HEK293 (cell line): ENCODE results near the gene SH3BP5L.
"Not testable (repeated sequence)": the region's sequence is repeated elsewhere in the genome, so short reads cannot be mapped to it uniquely, and the experiment has no call there.

Source experiments
- CTCF ChIA-PET: fragments of 350-600 bp; formaldehyde crosslinking; extraction: SDS; loops from one replicate; lab custom pipeline; 2021; ENCODE audit warnings: antibody characterized with exemption; lab: Yijun Ruan, JAX
- POLR2A ChIA-PET: fragments of 300-600 bp; formaldehyde crosslinking; extraction: SDS; loops from one replicate; lab custom pipeline; 2020; ENCODE audit warnings: antibody characterized with exemption, inconsistent platforms; lab: Yijun Ruan, JAX
- H3K27ac ChIP-seq: fragments of 200-500 bp; sonication (Bioruptor generic); 2 replicates; pipeline ENCODE4 v1.5.1; 2014; ENCODE audit warnings: low read depth, low read length, control low read depth, inconsistent platforms; ENCODE audit errors: extremely low read depth
- H3K36me3 ChIP-seq, 2 experiments: fragments of 200-500 bp in 1 of 2; sonication (Bioruptor generic) in 1 of 2; 1 replicate in 1 of 2; 2 replicates in 1 of 2; pipeline ENCODE4 v1.5.1; 2014 to 2017; ENCODE audit warnings: inconsistent platforms in 2 of 2, low read length in 2 of 2; ENCODE audit not compliant: control insufficient read depth in 2 of 2, insufficient read depth in 1 of 2
- H3K4me1 ChIP-seq: fragments of 200-500 bp; sonication (Bioruptor generic); 2 replicates; pipeline ENCODE4 v1.5.1; 2014; ENCODE audit warnings: mild to moderate bottlenecking, low read length, inconsistent platforms; ENCODE audit not compliant: control insufficient read depth, insufficient read depth
- H3K4me3 ChIP-seq: 2 replicates; pipeline ENCODE4 v1.5.1; 2011; ENCODE audit warnings: low read depth, mild to moderate bottlenecking, control low read depth, low read length, moderate library complexity
- H3K9me3 ChIP-seq: fragments of 200-500 bp; sonication (Bioruptor generic); 2 replicates; pipeline ENCODE4 v1.5.1; 2014; ENCODE audit warnings: low read depth, low read length, inconsistent platforms; ENCODE audit not compliant: control insufficient read depth, insufficient read depth
- ATF2 ChIP-seq: fragments of 450-650 bp; formaldehyde crosslinking; IDR thresholded peaks from 2 replicates; pipeline ENCODE4 v1.5.1; 2016; ENCODE audit warnings: missing biosample characterization, missing genetic modification characterization, low read depth
- BCL11A ChIP-seq: fragments of 450-650 bp; formaldehyde crosslinking; IDR thresholded peaks from 2 replicates; pipeline ENCODE4 v1.5.1; 2016; ENCODE audit warnings: low read depth, missing biosample characterization, missing genetic modification characterization
- GLIS2 ChIP-seq: fragments of 450-650 bp; formaldehyde crosslinking; IDR thresholded peaks from 2 replicates; pipeline ENCODE4 v1.5.1; 2016; ENCODE audit warnings: missing biosample characterization, missing genetic modification characterization
- HIC1 ChIP-seq: fragments of 450-650 bp; formaldehyde crosslinking; IDR thresholded peaks from 2 replicates; pipeline ENCODE4 v1.5.1; 2016; ENCODE audit warnings: missing biosample characterization, missing genetic modification characterization
- HOXA7 ChIP-seq: sonication (generic); formaldehyde crosslinking; IDR thresholded peaks from 2 replicates; pipeline ENCODE4 v1.8.1; 2022; ENCODE audit warnings: missing genetic modification reagents, borderline replicate concordance
- HOXC10 ChIP-seq: sonication (generic); formaldehyde crosslinking; IDR thresholded peaks from 2 replicates; pipeline ENCODE4 v1.8.1; 2023; ENCODE audit warnings: mild to moderate bottlenecking, missing genetic modification reagents
- OSR2 ChIP-seq: fragments of 450-650 bp; formaldehyde crosslinking; IDR thresholded peaks from 2 replicates; pipeline ENCODE4 v1.5.1; 2016; ENCODE audit warnings: missing biosample characterization, missing genetic modification characterization
- SCRT2 ChIP-seq: fragments of 450-650 bp; formaldehyde crosslinking; IDR thresholded peaks from 2 replicates; pipeline ENCODE4 v1.5.1; 2016; ENCODE audit warnings: missing biosample characterization, missing genetic modification characterization
- ZBTB20 ChIP-seq: fragments of 450-650 bp; formaldehyde crosslinking; IDR thresholded peaks from 2 replicates; pipeline ENCODE4 v1.5.1; 2016; ENCODE audit warnings: missing biosample characterization, missing genetic modification characterization
- ZNF138 ChIP-seq: fragments of 450-650 bp; formaldehyde crosslinking; IDR thresholded peaks from 2 replicates; pipeline ENCODE4 v1.5.1; 2016; ENCODE audit warnings: missing biosample characterization, missing genetic modification characterization, borderline replicate concordance
- ZNF16 ChIP-seq: fragments of 450-650 bp; formaldehyde crosslinking; IDR thresholded peaks from 2 replicates; pipeline ENCODE4 v1.5.1; 2016; ENCODE audit warnings: low read depth, missing biosample characterization, missing genetic modification characterization
- ZNF169 ChIP-seq: fragments of 450-650 bp; formaldehyde crosslinking; IDR thresholded peaks from 2 replicates; pipeline ENCODE4 v1.5.1; 2016; ENCODE audit warnings: missing biosample characterization, missing genetic modification characterization
- ZNF184 ChIP-seq: fragments of 450-650 bp; IDR thresholded peaks from 2 replicates; pipeline ENCODE4 v1.5.1; 2018; ENCODE audit warnings: missing biosample characterization, mild to moderate bottlenecking, missing genetic modification characterization
- ZNF280D ChIP-seq: fragments of 450-650 bp; formaldehyde crosslinking; IDR thresholded peaks from 2 replicates; pipeline ENCODE4 v1.5.1; 2016; ENCODE audit warnings: missing biosample characterization, missing genetic modification characterization
- ZNF366 ChIP-seq: fragments of 450-650 bp; formaldehyde crosslinking; conservative IDR thresholded peaks from 2 replicates; pipeline ENCODE4 v1.5.1; 2016; ENCODE audit warnings: missing biosample characterization, missing genetic modification characterization
- ZNF510 ChIP-seq: fragments of 450-650 bp; formaldehyde crosslinking; IDR thresholded peaks from 2 replicates; pipeline ENCODE4 v1.5.1; 2018; ENCODE audit warnings: mild to moderate bottlenecking, missing genetic modification characterization, missing biosample characterization; ENCODE audit not compliant: insufficient replicate concordance
- ZNF600 ChIP-seq: fragments of 450-650 bp; formaldehyde crosslinking; IDR thresholded peaks from 2 replicates; pipeline ENCODE4 v1.5.1; 2016; ENCODE audit warnings: missing biosample characterization, missing genetic modification characterization
- ZNF639 ChIP-seq: fragments of 450-650 bp; formaldehyde crosslinking; IDR thresholded peaks from 2 replicates; pipeline ENCODE4 v1.5.1; 2016; ENCODE audit warnings: missing biosample characterization, missing genetic modification characterization
- ZNF843 ChIP-seq: fragments of 450-650 bp; formaldehyde crosslinking; IDR thresholded peaks from 2 replicates; pipeline ENCODE4 v1.5.1; 2016; ENCODE audit warnings: missing biosample characterization, missing genetic modification characterization

Gene SH3BP5L

GRCh38 chr1:248803501-248803900 is 22.2 kb downstream of the SH3BP5L start:
- CTCF ChIA-PET, H3K4me1 ChIP-seq, H3K27ac ChIP-seq, H3K36me3 ChIP-seq, H3K4me3 ChIP-seq, H3K9me3 ChIP-seq, POLR2A ChIA-PET: not testable (repeated sequence)

GRCh38 chr1:248802454-248802853 is 23.3 kb downstream of the SH3BP5L start:
- H3K36me3 ChIP-seq, result no peaks in the 10 kb centered on the region
- no peaks in the 10 kb centered on the region for H3K4me1 ChIP-seq
- H3K27ac ChIP-seq, result no peak overlapping the region
- no peak overlapping the region for H3K4me3 ChIP-seq
- H3K9me3 ChIP-seq, result no peaks in the 10 kb centered on the region
- CTCF ChIA-PET, result no interaction called here
- TF ChIP-seq HIC1 (tag by site-specific recombination), result no peak
- POLR2A ChIA-PET, result no interaction called here

- ChIA-PET POLR2A (no interaction called here), CTCF (interaction anchor here (0.6 kb wide), 1 partner anchor 8 kb away, joined by 3 read pairs; no protein-coding TSS in a partner anchor)
- no peak overlapping the region for H3K4me3 ChIP-seq
- no peaks in the 10 kb centered on the region for H3K9me3 ChIP-seq
- no peak for TF ChIP-seq BCL11A
- H3K27ac ChIP-seq, result no peak overlapping the region
- no peaks in the 10 kb centered on the region for H3K4me1 ChIP-seq
- no peaks in the 10 kb centered on the region for H3K36me3 ChIP-seq
Measured at GRCh38 chr1:248800459-248800858, 25.3 kb downstream of the SH3BP5L start.

- no peak overlapping the region for H3K27ac ChIP-seq
- H3K4me1 ChIP-seq, result no peaks in the 10 kb centered on the region
- no peak overlapping the region for H3K4me3 ChIP-seq
- H3K36me3 ChIP-seq, result no peaks in the 10 kb centered on the region
- H3K9me3 ChIP-seq, result no peaks in the 10 kb centered on the region
- ChIA-PET POLR2A (no interaction called here), CTCF (no interaction called here)
- no peak for TF ChIP-seq ATF2 (tag by site-specific recombination)
- TF ChIP-seq ZNF600 (tag by site-specific recombination), result no peak
- TF ChIP-seq ZNF16 (tag by site-specific recombination), result no peak
- no peak for TF ChIP-seq ZBTB20 (tag by site-specific recombination)
- no peak for TF ChIP-seq SCRT2 (tag by site-specific recombination)
- TF ChIP-seq HOXC10 (CRISPR knock-in tag), result no peak
- no peak for TF ChIP-seq ZNF138 (tag by site-specific recombination)
- TF ChIP-seq ZNF510 (tag by site-specific recombination), result no peak
- no peak for TF ChIP-seq GLIS2 (tag by site-specific recombination)
- no peak for TF ChIP-seq OSR2 (tag by site-specific recombination)
- TF ChIP-seq HOXA7 (CRISPR knock-in tag), result no peak
- TF ChIP-seq ZNF169, result no peak
- no peak for TF ChIP-seq ZNF366 (tag by site-specific recombination)
- no peak for TF ChIP-seq ZNF843 (tag by site-specific recombination)
- TF ChIP-seq ZNF639 (tag by site-specific recombination), result no peak
- TF ChIP-seq ZNF280D (tag by site-specific recombination), result no peak
- TF ChIP-seq ZNF184 (tag by site-specific recombination), result no peak
Measured at GRCh38 chr1:248798791-248799190, 26.9 kb downstream of the SH3BP5L start.
